Hippocampal formation (tissue), 2 donors: ENCODE data around the gene RASL12.
"Not testable (repeated sequence)": the region's sequence is repeated elsewhere in the genome, so short reads cannot be mapped to it uniquely, and the experiment has no call there.

ENCODE experiments used
- DNase-seq, 2 donors: peaks; one replicate each; lab custom pipeline; 2025; lab: John Stamatoyannopoulos, UW

The RASL12 gene

GRCh38 chr15:65028921-65029735, 38.7 kb downstream of the RASL12 start, which contains the start of gene MTFMT:
TSS of gene MTFMT (minus strand) at chr15:65029639. CDS start at chr15:65029613, 26 bp downstream.
- peak; percentile 76 to 88 for DNase-seq

- DNase-seq: no peak
Measured at GRCh38 chr15:65028338-65028737, 39.5 kb downstream of the RASL12 start.

- DNase-seq: no peak
Measured at GRCh38 chr15:65027593-65027992, 40.2 kb downstream of the RASL12 start.

- no peak for DNase-seq
Measured at GRCh38 chr15:65026756-65027155, 41.0 kb downstream of the RASL12 start.

GRCh38 chr15:65021488-65021887, 46.3 kb downstream of the RASL12 start:
- DNase-seq: no peak

- DNase-seq: no peak
Measured at GRCh38 chr15:65020419-65020818, 47.4 kb downstream of the RASL12 start.

- DNase-seq: not testable (repeated sequence)
Measured at GRCh38 chr15:65011198-65011597, 56.6 kb downstream of the RASL12 start.

- DNase-seq: no peak
Measured at GRCh38 chr15:65008983-65009382, 58.8 kb downstream of the RASL12 start.

- DNase-seq: no peak
Measured at GRCh38 chr15:65006876-65007275, 60.9 kb downstream of the RASL12 start.

GRCh38 chr15:65004993-65005392, 62.8 kb downstream of the RASL12 start:
- no peak for DNase-seq
